SK-N-SH treated with all-trans-retinoic acid at 6 μM for 48 hours (cell line): ENCODE results near the gene CAPN1.

ENCODE experiments used
- ATAC-seq: fragments of 200-7000 bp; cut with Tn5 transposase; 3 replicates; pipeline ENCODE4 v1.9.1; 2020; ENCODE audit warnings: mild to moderate bottlenecking, moderate library complexity
- ARNTL ChIP-seq: fragments of 450-650 bp; formaldehyde crosslinking; IDR thresholded peaks from 2 replicates; pipeline ENCODE4 v1.5.0; 2020; ENCODE audit warnings: low read depth, mild to moderate bottlenecking, moderate library complexity, borderline replicate concordance
- BACH2 ChIP-seq: fragments of 250-450 bp; sonication (Bioruptor Pico); IDR thresholded peaks from 2 replicates; pipeline ENCODE4 v1.9.0; 2021; ENCODE audit warnings: mild to moderate bottlenecking, borderline replicate concordance
- CREB5 ChIP-seq: fragments of 250-450 bp; sonication (Bioruptor Pico); IDR thresholded peaks from 2 replicates; pipeline ENCODE4 v1.5.1; 2020; ENCODE audit warnings: low read depth, mild to moderate bottlenecking, moderate library complexity
- CSDC2 ChIP-seq: fragments of 250-450 bp; sonication (Bioruptor Pico); IDR thresholded peaks from 2 replicates; pipeline ENCODE4 v1.5.0; 2020; ENCODE audit warnings: mild to moderate bottlenecking, moderate library complexity
- CSRNP3 ChIP-seq: fragments of 250-450 bp; sonication (Bioruptor Pico); IDR thresholded peaks from 2 replicates; pipeline ENCODE4 v1.5.1; 2021; ENCODE audit warnings: mild to moderate bottlenecking, moderate library complexity
- ESRRG ChIP-seq: fragments of 250-450 bp; sonication (Bioruptor Pico); IDR thresholded peaks from 2 replicates; pipeline ENCODE4 v1.6.1; 2021; ENCODE audit warnings: mild to moderate bottlenecking
- GLIS3 ChIP-seq: fragments of 250-450 bp; sonication (Bioruptor Pico); IDR thresholded peaks from 2 replicates; pipeline ENCODE4 v1.5.0; 2020; ENCODE audit warnings: mild to moderate bottlenecking, moderate library complexity
- ISL1 ChIP-seq: fragments of 250-450 bp; sonication (Bioruptor Pico); IDR thresholded peaks from 2 replicates; pipeline ENCODE4 v2.1.2; 2022; ENCODE audit warnings: mild to moderate bottlenecking, moderate library complexity
- OSR1 ChIP-seq: fragments of 250-450 bp; sonication (Bioruptor Pico); IDR thresholded peaks from 2 replicates; pipeline ENCODE4 v1.8.0; 2022; ENCODE audit warnings: moderate library complexity, mild to moderate bottlenecking, inconsistent platforms
- PATZ1 ChIP-seq: fragments of 250-450 bp; sonication (Bioruptor Pico); IDR thresholded peaks from 2 replicates; pipeline ENCODE4 v1.8.0; 2020; ENCODE audit warnings: mild to moderate bottlenecking, moderate library complexity, borderline replicate concordance
- POU6F1 ChIP-seq: fragments of 250-450 bp; sonication (Bioruptor Pico); IDR thresholded peaks from 2 replicates; pipeline ENCODE4 v1.8.0; 2021; ENCODE audit warnings: low read depth, mild to moderate bottlenecking, moderate library complexity, borderline replicate concordance
- PPARA ChIP-seq: fragments of 250-450 bp; sonication (Bioruptor Pico); IDR thresholded peaks from 2 replicates; pipeline ENCODE4 v1.5.0; 2020; ENCODE audit warnings: mild to moderate bottlenecking, borderline replicate concordance
- RARB ChIP-seq: fragments of 250-450 bp; sonication (Bioruptor Pico); IDR thresholded peaks from 2 replicates; pipeline ENCODE4 v1.8.0; 2021; ENCODE audit warnings: mild to moderate bottlenecking, moderate library complexity
- SNAI2 ChIP-seq: fragments of 250-450 bp; sonication (Bioruptor Pico); IDR thresholded peaks from 2 replicates; pipeline ENCODE4 v1.5.0; 2020; ENCODE audit warnings: mild to moderate bottlenecking, moderate library complexity
- TCF4 ChIP-seq: fragments of 250-450 bp; sonication (Bioruptor Pico); IDR thresholded peaks from 2 replicates; pipeline ENCODE4 v1.8.0; 2021; ENCODE audit warnings: mild to moderate bottlenecking, moderate library complexity, borderline replicate concordance
- TOX ChIP-seq: fragments of 250-450 bp; sonication (Bioruptor Pico); IDR thresholded peaks from 2 replicates; pipeline ENCODE4 v1.8.0; 2021; ENCODE audit warnings: mild to moderate bottlenecking, moderate library complexity, borderline replicate concordance
- TSHZ2 ChIP-seq: fragments of 250-450 bp; sonication (Bioruptor Pico); IDR thresholded peaks from 2 replicates; pipeline ENCODE4 v1.5.0; 2020; ENCODE audit warnings: mild to moderate bottlenecking, moderate library complexity
- ZFP3 ChIP-seq: fragments of 250-450 bp; sonication (Bioruptor Pico); IDR thresholded peaks from 2 replicates; pipeline ENCODE4 v1.5.0; 2020; ENCODE audit warnings: mild to moderate bottlenecking, moderate library complexity
- ZNF565 ChIP-seq: fragments of 450-650 bp; formaldehyde crosslinking; conservative IDR thresholded peaks from 2 replicates; pipeline ENCODE4 v1.5.0; 2020; ENCODE audit warnings: low read depth, mild to moderate bottlenecking, moderate library complexity
- ZNF70 ChIP-seq: fragments of 450-650 bp; formaldehyde crosslinking; IDR thresholded peaks from 2 replicates; pipeline ENCODE4 v1.5.0; 2020; ENCODE audit warnings: mild to moderate bottlenecking, moderate library complexity
- ZNF8 ChIP-seq: fragments of 450-650 bp; formaldehyde crosslinking; IDR thresholded peaks from 2 replicates; pipeline ENCODE4 v1.5.0; 2020; ENCODE audit warnings: mild to moderate bottlenecking, moderate library complexity

Gene CAPN1

GRCh38 chr11:65151331-65151899 is 30.3 kb upstream of the CAPN1 start:
- TF ChIP-seq CSRNP3 (CRISPR knock-in tag) (no peak), ZNF565 (CRISPR knock-in tag) (no peak), POU6F1 (CRISPR knock-in tag) (no peak), OSR1 (CRISPR knock-in tag) (no peak), TCF4 (no peak), ARNTL (CRISPR knock-in tag) (no peak), RARB (CRISPR knock-in tag) (no peak), CREB5 (CRISPR knock-in tag) (no peak), ZFP3 (CRISPR knock-in tag) (no peak), ISL1 (CRISPR knock-in tag) (no peak), CSDC2 (CRISPR knock-in tag) (no peak), PATZ1 (CRISPR knock-in tag) (no peak)
- ATAC-seq: no peak

- no peak for TF ChIP-seq ARNTL (CRISPR knock-in tag)
- TF ChIP-seq RARB (CRISPR knock-in tag): no peak
- no peak for TF ChIP-seq BACH2 (CRISPR knock-in tag)
- TF ChIP-seq TSHZ2 (CRISPR knock-in tag): no peak
- no peak for TF ChIP-seq TOX (CRISPR knock-in tag)
- TF ChIP-seq ZNF8: no peak
- no peak for TF ChIP-seq ZNF565 (CRISPR knock-in tag)
- no peak for TF ChIP-seq ISL1 (CRISPR knock-in tag)
- no peak for TF ChIP-seq GLIS3 (CRISPR knock-in tag)
- no peak for TF ChIP-seq SNAI2
- no peak for TF ChIP-seq PATZ1 (CRISPR knock-in tag)
- no peak for TF ChIP-seq CSDC2 (CRISPR knock-in tag)
- TF ChIP-seq POU6F1 (CRISPR knock-in tag): no peak
- no peak for TF ChIP-seq TCF4
- TF ChIP-seq ESRRG (CRISPR knock-in tag): no peak
- no peak for TF ChIP-seq ZNF70 (CRISPR knock-in tag)
- no peak for TF ChIP-seq PPARA (CRISPR knock-in tag)
- no peak for ATAC-seq
Observed at GRCh38 chr11:65152122-65152521, 29.6 kb upstream of the CAPN1 start.
